ENCODE measurements around the gene HMCN2. TPM values are rescaled to one million over a fixed set of nuclear protein-coding genes. Genes with fewer than 3 reads are reported as not detected.
A peak's percentile ranks its signal among the peaks of the same experiment; 100 is the strongest.

Gene HMCN2
- total and polyA plus RNA-seq, 5 donors from 2014 or later = not detected

DNA sequence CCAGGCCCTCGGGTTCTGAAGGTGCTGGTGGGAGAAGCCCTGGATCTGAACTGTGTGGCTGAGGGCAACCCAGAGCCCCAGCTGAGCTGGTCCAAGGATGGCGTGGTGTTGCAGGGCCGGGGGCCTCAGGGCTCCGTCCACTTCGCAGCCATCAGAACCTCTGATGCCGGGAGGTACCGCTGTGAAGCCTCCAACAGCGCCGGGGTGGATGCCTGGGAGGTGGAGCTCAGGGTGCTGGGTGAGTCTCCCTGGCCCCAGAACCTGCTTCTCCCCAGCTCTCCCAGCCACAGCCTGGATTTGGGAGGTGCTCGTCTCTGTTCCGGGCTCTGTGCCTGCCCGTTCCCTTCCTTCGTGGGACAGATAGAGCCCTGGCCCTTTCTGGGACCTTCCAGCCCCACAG lies 75.6 kb downstream of the HMCN2 start:
- DNase-seq (no peak), ATAC-seq (ENCODE audit: low read depth in 2 of 2) (no peak)
- no peaks in the 10 kb centered on the region for H3K9me3 Mint-ChIP-seq
- Histone ChIP-seq H3K27ac (ENCODE audit: insufficient read depth, low read length, poor library complexity, severe bottlenecking) (no peak overlapping the region), H3K27me3 (ENCODE audit: control insufficient read depth, insufficient read depth, low read length) (no peaks in the 10 kb centered on the region), H3K4me1 (ENCODE audit: control insufficient read depth, insufficient read depth, low read length, poor library complexity, severe bottlenecking) (no peaks in the 10 kb centered on the region), H3K36me3 (ENCODE audit: control insufficient read depth, insufficient read depth, low read length) (no peaks in the 10 kb centered on the region), H3K4me3 (ENCODE audit: low read depth, low read length) (no peak overlapping the region), H3K9me3 (ENCODE audit: control insufficient read depth in 2 of 2, low read length in 2 of 2) (no peaks in the 10 kb centered on the region)
- no peak overlapping the region for H3K27ac Mint-ChIP-seq
- no peaks in the 10 kb centered on the region for H3K36me3 Mint-ChIP-seq
- H3K4me3 Mint-ChIP-seq = no peak overlapping the region
- H3K27me3 Mint-ChIP-seq = no peaks in the 10 kb centered on the region
- no peaks in the 10 kb centered on the region for H3K4me1 Mint-ChIP-seq

- Histone ChIP-seq H3K27me3 (ENCODE audit: control insufficient read depth, insufficient read depth, low read length) (no peaks in the 10 kb centered on the region), H3K27ac (ENCODE audit: insufficient read depth, low read length, poor library complexity, severe bottlenecking) (no peak overlapping the region), H3K4me1 (ENCODE audit: control insufficient read depth, insufficient read depth, low read length, poor library complexity, severe bottlenecking) (no peaks in the 10 kb centered on the region), H3K4me3 (ENCODE audit: low read depth, low read length) (no peak overlapping the region), H3K9me3 (ENCODE audit: control insufficient read depth in 2 of 2, low read length in 2 of 2) (no peaks in the 10 kb centered on the region), H3K36me3 (ENCODE audit: control insufficient read depth, insufficient read depth, low read length) (no peaks in the 10 kb centered on the region)
- DNase-seq (no peak), ATAC-seq (ENCODE audit: low read depth in 2 of 2) (no peak)
- Mint-ChIP-seq H3K27me3 (no peaks in the 10 kb centered on the region), H3K27ac (no peak overlapping the region), H3K4me1 (no peaks in the 10 kb centered on the region), H3K9me3 (no peaks in the 10 kb centered on the region), H3K36me3 (no peaks in the 10 kb centered on the region), H3K4me3 (no peak overlapping the region)
These were observed 76.5 kb downstream of the HMCN2 start for GRCh38 chr9:130341839-130342713.

DNA sequence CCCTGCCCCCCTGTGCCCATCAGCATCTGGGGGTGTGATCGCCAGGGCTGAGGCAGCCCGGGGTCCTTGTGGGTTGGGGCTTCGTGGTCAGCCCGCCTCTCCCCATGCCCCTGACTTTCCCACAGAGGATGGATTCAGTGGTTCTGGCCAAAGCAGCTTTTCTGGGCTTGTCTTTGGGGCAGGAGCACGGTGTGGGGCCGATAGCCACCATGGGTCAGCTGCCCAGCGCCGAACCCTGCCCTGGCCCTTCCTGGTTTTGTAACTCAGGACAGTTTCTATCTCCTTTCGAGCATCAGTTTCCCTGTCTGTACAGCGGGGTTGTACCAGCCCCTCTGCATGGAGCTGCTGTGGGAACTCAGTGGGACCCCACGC lies 77.1 kb downstream of the HMCN2 start:
- Mint-ChIP-seq H3K9me3 (no peaks in the 10 kb centered on the region), H3K4me1 (no peaks in the 10 kb centered on the region), H3K4me3 (no peak overlapping the region), H3K27me3 (no peaks in the 10 kb centered on the region), H3K36me3 (no peaks in the 10 kb centered on the region), H3K27ac (no peak overlapping the region)
- no peak overlapping the region for H3K4me3 ChIP-seq (ENCODE audit: low read depth, low read length)
- H3K4me1 ChIP-seq (ENCODE audit: control insufficient read depth, insufficient read depth, low read length, poor library complexity, severe bottlenecking) = no peaks in the 10 kb centered on the region
- DNase-seq (no peak), ATAC-seq (ENCODE audit: low read depth in 2 of 2) (no peak)
- H3K27me3 ChIP-seq (ENCODE audit: control insufficient read depth, insufficient read depth, low read length) = no peaks in the 10 kb centered on the region
- H3K27ac ChIP-seq (ENCODE audit: insufficient read depth, low read length, poor library complexity, severe bottlenecking) = no peak overlapping the region
- no peaks in the 10 kb centered on the region for H3K36me3 ChIP-seq (ENCODE audit: control insufficient read depth, insufficient read depth, low read length)
- H3K9me3 ChIP-seq (ENCODE audit: control insufficient read depth in 2 of 2, low read length in 2 of 2) = no peaks in the 10 kb centered on the region

- H3K27ac ChIP-seq (ENCODE audit: insufficient read depth, low read length, poor library complexity, severe bottlenecking) = no peak overlapping the region
- DNase-seq = peak in 1 of 3 donors; percentile 13
- H3K4me1 ChIP-seq (ENCODE audit: control insufficient read depth, insufficient read depth, low read length, poor library complexity, severe bottlenecking) = no peaks in the 10 kb centered on the region
- Mint-ChIP-seq H3K36me3 (no peaks in the 10 kb centered on the region), H3K27me3 (no peaks in the 10 kb centered on the region), H3K4me3 (no peak overlapping the region), H3K9me3 (no peaks in the 10 kb centered on the region), H3K27ac (no peak overlapping the region), H3K4me1 (no peaks in the 10 kb centered on the region)
- ATAC-seq (ENCODE audit: low read depth in 2 of 2) = no peak
- no peaks in the 10 kb centered on the region for H3K27me3 ChIP-seq (ENCODE audit: control insufficient read depth, insufficient read depth, low read length)
- no peaks in the 10 kb centered on the region for H3K36me3 ChIP-seq (ENCODE audit: control insufficient read depth, insufficient read depth, low read length)
- H3K4me3 ChIP-seq (ENCODE audit: low read depth, low read length) = no peak overlapping the region
- no peaks in the 10 kb centered on the region for H3K9me3 ChIP-seq (ENCODE audit: control insufficient read depth in 2 of 2, low read length in 2 of 2)
These were observed 77.9 kb downstream of the HMCN2 start for GRCh38 chr9:130343445-130343918.

DNA sequence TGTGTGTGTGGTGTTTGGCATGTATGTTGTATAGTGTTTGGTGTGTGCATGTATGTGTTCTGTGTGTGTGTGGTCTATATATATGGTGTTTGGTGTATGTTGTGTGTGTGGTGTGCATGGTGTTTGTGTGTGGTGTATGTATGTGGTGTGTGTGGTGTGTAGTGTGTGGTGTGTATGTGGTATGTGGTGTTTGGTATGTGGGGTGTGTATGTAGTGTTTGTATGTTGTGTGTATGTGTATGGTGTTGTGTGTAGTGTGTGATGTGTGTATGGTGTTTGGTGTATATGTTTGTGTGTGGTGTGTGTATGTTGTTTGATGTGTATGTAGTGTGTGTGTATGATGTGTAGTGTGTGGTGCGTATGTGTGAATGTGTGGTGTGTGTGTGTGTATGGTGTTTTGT lies 78.8 kb downstream of the HMCN2 start:
- H3K4me1 ChIP-seq (ENCODE audit: control insufficient read depth, insufficient read depth, low read length, poor library complexity, severe bottlenecking) = no peaks in the 10 kb centered on the region
- DNase-seq = no peak
- no peaks in the 10 kb centered on the region for H3K36me3 ChIP-seq (ENCODE audit: control insufficient read depth, insufficient read depth, low read length)
- no peaks in the 10 kb centered on the region for H3K9me3 ChIP-seq (ENCODE audit: control insufficient read depth in 2 of 2, low read length in 2 of 2)
- ATAC-seq (ENCODE audit: low read depth in 2 of 2) = no peak
- no peak overlapping the region for H3K27ac Mint-ChIP-seq
- H3K36me3 Mint-ChIP-seq = no peaks in the 10 kb centered on the region
- no peak overlapping the region for H3K4me3 ChIP-seq (ENCODE audit: low read depth, low read length)
- H3K27ac ChIP-seq (ENCODE audit: insufficient read depth, low read length, poor library complexity, severe bottlenecking) = no peak overlapping the region
- H3K4me1 Mint-ChIP-seq = no peaks in the 10 kb centered on the region
- no peaks in the 10 kb centered on the region for H3K9me3 Mint-ChIP-seq
- no peaks in the 10 kb centered on the region for H3K27me3 ChIP-seq (ENCODE audit: control insufficient read depth, insufficient read depth, low read length)
- H3K4me3 Mint-ChIP-seq = no peak overlapping the region
- no peaks in the 10 kb centered on the region for H3K27me3 Mint-ChIP-seq

DNA sequence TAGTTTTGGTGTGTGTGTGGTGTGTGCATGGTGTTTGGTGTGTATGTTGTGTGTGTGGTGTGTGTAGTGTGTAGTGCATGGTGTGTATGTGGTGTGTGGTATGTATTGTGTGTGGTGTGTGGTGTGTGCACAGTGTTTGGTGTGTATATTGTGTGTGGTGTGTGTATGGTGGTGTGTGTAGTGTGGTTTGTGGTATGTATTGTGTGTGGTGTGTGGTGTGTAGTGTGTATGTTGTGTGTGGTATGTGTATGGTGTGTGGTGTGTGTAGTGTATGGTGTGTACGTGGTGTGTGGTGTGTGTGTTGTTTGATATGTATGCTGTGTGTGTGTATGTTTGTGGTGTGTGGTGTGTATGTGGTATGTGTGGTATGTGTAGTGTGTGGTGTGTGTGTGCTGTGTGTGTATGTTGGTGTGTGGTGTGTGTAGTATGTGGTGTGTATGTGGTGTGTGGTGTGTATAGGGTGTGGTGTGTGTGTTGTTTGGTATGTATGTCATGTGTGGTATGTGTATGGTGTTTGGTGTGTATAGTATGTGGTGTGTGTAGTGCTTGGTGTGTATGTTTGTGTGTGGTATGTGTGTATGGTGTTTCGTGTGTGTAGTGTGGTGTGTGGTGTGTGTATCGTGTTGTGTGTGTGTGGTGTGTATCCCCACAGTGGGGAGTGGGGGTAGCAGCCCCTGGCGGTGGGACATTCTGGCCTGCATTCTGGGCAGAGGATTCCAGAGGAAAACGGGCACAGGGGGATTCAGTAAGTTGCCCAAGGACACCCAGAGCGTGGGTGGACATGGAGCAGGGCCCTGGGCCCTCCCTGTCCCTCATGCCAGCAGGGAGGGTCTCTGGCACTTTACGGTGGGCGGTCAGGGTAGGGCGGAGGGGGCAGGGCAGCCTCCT lies 79.7 kb downstream of the HMCN2 start:
- Mint-ChIP-seq H3K27ac (no peak overlapping the region), H3K27me3 (no peaks in the 10 kb centered on the region), H3K4me1 (no peaks in the 10 kb centered on the region), H3K9me3 (no peaks in the 10 kb centered on the region), H3K4me3 (no peak overlapping the region), H3K36me3 (no peaks in the 10 kb centered on the region)
- H3K9me3 ChIP-seq (ENCODE audit: control insufficient read depth in 2 of 2, low read length in 2 of 2) = no peaks in the 10 kb centered on the region
- ATAC-seq (ENCODE audit: low read depth in 2 of 2) (no peak), DNase-seq (no peak)
- H3K4me1 ChIP-seq (ENCODE audit: control insufficient read depth, insufficient read depth, low read length, poor library complexity, severe bottlenecking) = no peaks in the 10 kb centered on the region
- H3K27me3 ChIP-seq (ENCODE audit: control insufficient read depth, insufficient read depth, low read length) = no peaks in the 10 kb centered on the region
- no peak overlapping the region for H3K4me3 ChIP-seq (ENCODE audit: low read depth, low read length)
- no peaks in the 10 kb centered on the region for H3K36me3 ChIP-seq (ENCODE audit: control insufficient read depth, insufficient read depth, low read length)
- no peak overlapping the region for H3K27ac ChIP-seq (ENCODE audit: insufficient read depth, low read length, poor library complexity, severe bottlenecking)

- DNase-seq = no peak
- no peak overlapping the region for H3K4me3 ChIP-seq (ENCODE audit: low read depth, low read length)
- no peaks in the 10 kb centered on the region for H3K27me3 ChIP-seq (ENCODE audit: control insufficient read depth, insufficient read depth, low read length)
- H3K4me3 Mint-ChIP-seq = no peak overlapping the region
- H3K9me3 ChIP-seq (ENCODE audit: control insufficient read depth in 2 of 2, low read length in 2 of 2) = no peaks in the 10 kb centered on the region
- H3K9me3 Mint-ChIP-seq = no peaks in the 10 kb centered on the region
- no peaks in the 10 kb centered on the region for H3K36me3 Mint-ChIP-seq
- no peaks in the 10 kb centered on the region for H3K27me3 Mint-ChIP-seq
- ATAC-seq (ENCODE audit: low read depth in 2 of 2) = no peak
- no peak overlapping the region for H3K27ac Mint-ChIP-seq
- H3K36me3 ChIP-seq (ENCODE audit: control insufficient read depth, insufficient read depth, low read length) = no peaks in the 10 kb centered on the region
- H3K27ac ChIP-seq (ENCODE audit: insufficient read depth, low read length, poor library complexity, severe bottlenecking) = no peak overlapping the region
- no peaks in the 10 kb centered on the region for H3K4me1 Mint-ChIP-seq
- no peaks in the 10 kb centered on the region for H3K4me1 ChIP-seq (ENCODE audit: control insufficient read depth, insufficient read depth, low read length, poor library complexity, severe bottlenecking)
These were observed 80.4 kb downstream of the HMCN2 start for GRCh38 chr9:130345897-130346385.
